HG02884 (cell line): ENCODE measurements around the gene GJD4.
A peak's percentile ranks its signal among the peaks of the same experiment; 100 is the strongest.

Experiments
- ATAC-seq: cut with Tn5 transposase; IDR thresholded peaks from one replicate; pipeline ENCODE4 v1.9.1; 2021; ENCODE audit warnings: mild to moderate bottlenecking, moderate library complexity; ENCODE audit not compliant: unreplicated experiment

GJD4 gene

DNA sequence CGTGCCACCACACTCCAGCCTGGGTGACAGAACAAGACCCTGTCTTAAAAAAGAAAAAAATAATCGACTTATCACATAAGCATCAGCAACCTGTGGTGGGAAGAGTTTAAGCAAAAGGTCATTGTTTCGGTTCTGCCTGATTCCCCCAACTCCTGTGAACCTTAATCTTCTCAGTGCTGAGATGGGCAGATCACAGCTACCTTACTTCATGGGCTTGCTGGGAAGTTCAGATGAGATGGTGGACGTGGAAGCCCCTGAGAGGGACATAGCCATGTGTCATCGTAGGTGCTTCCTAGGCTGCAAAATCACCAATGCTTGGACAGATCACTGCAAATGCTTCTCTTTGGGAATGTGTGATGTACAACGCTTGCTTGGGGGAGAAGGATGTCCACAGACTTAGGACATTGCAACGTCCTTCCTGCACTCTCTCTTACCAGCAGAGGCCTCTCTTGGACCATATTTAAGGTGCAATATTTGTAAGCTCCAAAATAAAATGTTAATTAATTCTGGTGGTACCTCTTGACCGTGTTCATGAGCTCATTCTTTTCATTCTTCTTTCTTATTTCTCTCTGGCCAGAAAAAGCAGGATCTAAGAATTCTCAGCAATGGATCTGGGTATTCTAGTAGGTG lies 8.6 kb downstream of the GJD4 start:
- ATAC-seq: no peak

DNA sequence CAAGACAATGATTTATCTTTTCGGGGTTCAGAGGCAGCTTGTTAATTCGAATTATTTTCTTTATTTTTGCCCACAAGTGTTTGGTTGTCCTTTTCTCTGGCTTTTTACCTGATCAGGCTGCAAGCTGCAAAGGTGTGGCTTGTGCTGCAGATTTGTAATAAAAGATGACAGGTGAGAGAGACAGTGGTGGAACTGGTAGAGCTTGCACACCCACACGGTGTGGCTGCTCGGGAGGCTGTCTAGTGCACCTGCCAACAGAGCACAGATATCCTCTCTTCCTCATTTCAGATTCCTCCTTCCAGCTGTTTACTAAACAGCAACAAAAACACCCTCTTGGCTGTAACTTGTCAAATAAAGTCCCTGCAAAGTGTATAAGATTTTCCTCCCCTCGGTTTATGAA lies 9.2 kb downstream of the GJD4 start:
- no peak for ATAC-seq

DNA sequence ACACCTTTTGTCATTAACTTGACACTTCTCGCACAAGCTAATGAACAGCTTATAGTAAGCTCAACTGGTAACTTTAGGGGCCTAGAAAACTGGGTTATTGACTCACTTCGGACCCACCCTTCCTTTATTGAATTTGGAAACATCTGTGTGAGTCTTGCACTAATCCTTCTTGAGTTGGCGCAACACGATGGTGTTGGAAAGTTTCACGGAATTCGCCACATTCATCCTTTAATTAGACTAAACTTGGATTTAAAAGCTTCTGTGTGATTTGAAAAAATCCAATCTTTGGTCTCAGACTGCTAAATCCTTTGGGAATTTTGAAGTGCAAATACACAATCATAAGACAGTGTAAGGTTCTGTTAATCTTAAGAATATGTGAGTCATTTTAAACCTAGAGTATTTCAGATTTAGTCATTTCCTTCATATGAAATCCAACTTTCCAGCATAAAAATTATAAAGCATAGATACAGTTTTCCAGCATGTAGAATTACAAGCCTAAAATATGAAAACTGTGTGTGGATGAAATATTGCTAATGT lies 21.9 kb downstream of the GJD4 start:
- no peak for ATAC-seq

DNA sequence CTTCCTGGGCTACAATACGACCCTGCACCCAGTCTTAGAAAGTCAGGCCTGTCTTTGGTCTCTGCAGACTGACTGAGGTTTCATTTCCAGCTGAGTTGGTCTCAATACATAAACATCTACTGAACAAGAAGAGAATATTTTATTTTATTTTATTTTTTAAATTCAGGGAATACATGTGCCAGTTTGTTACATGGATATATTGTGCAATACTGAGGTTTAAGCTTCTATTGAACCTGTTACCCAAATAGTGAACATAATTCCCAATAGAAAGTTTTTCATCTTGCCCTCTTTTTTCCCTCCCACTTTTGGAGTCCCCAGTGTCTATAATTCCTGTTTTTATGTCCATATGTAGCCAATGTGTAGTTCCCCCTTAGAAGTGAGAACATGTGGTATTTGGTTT lies 26.3 kb downstream of the GJD4 start:
- ATAC-seq: no peak

DNA sequence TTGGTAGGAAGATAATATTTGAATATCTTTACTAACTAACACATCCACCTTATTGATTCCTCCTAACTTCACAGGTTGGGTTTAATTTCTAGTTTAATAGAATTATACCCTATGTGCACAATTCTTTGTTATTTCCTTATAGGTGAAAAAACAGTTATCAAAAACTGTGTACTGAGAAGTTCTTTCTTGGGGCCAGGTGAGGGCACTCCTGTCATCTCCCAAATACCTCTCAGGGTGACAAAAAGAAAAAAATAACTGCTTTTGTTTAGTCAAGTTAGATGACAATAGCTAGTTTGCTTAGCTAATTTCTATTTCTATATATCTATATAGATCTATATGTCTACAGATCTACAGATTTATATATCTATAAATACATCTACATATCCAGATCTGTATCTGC lies 26.9 kb downstream of the GJD4 start:
- no peak for ATAC-seq

DNA sequence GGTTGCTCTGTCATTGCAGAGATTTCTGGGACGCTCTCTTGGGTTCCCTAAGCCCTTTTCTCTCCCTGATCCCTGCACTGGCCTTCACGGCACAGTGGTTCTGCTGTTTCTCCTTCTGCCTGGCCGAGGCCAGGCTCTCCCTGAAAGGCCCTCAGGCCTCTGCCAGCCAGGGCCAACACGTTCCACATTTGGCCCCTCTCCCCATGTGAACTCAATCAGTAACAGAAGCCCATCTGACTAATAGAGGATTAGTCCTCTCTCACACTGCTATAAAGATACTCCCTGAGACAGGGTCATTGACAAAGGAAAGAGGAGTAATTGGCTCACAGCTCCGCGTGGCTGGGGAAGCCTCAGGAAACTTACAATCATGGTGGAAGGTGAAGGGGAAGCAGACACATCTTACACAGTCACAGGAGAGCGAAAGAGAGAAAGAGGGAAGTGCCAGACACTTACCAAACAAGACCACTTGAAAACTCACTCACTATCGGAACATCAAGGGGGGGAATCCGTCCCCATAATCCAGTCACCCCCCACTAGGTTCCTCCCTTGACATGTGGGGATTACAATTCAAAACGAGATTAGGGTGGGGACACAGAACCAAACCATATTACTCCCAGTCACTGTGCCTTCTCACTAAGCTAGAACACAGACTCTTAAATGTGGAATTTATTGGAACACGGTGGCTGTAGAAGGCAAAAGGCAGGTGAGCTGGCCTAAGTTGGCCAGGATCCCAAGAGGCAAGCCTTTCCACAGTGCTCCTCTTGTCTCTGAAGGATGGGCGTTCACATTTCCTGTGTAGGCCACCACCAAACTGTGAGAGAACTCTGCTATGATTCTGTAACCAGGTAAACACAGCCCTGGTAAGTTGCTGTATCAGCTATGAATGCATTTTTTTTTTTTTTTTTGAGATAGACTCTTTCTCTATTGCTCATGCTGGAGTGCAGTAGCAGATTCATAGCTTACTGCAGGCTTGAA lies 28.2 kb downstream of the GJD4 start:
- ATAC-seq: no peak

DNA sequence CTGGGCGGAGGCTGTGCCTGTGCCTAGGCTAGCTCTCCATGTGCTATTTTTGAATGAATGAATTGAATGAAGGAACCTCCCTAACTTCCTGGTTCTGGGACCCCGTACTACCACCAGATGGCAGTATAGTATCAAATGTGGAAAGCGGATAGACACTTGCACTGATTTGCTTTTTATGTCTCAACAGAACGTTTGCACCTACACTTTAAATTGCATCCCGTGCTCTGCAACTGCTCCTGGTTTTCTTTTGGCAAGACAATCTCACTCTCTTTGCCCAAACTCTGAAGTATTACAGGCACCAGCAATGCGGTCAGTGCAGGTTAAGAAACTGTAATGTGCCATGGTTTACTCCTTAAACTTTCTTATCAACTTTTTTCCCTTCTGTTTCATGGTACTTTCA lies 30.4 kb downstream of the GJD4 start:
- peak; percentile 83 for ATAC-seq

DNA sequence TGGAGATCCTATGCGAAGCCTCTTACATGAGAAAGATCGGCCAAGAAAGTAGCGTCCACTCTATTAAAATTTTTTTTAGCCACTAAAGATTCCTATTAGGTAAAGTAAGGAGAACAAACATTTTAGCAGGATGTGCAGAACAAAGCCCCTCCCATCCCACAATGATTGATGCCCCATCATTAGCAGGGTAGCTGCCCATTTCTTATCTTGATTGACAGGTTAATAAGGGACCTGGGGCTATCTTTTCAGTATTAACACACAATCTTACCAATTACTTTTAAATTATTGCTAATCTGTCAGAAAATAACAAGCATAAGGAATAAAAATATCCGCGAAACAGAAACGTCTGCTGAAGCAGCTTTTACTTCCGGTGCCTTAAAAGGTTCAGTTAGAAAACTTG lies 31.8 kb downstream of the GJD4 start:
- no peak for ATAC-seq

DNA sequence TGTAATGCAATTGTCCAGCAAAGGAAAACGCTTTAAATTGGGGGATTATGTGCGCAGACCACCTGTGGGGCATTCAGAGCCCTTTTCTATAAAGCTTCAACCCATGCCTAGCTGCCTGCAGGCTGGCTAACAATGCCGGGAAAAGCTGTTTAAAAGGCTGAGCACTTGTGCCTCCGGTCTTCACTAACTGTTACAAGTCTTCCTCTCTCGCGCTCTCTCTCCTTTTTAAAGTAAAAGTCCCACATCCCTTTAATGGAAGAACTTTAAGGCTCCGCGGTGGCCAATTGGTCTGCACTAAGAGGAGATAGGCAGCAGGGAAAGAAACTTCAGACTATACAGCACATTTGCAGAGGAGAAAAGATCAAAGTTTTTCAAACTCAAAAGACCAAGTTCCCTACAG lies 32.3 kb downstream of the GJD4 start:
- no peak for ATAC-seq

DNA sequence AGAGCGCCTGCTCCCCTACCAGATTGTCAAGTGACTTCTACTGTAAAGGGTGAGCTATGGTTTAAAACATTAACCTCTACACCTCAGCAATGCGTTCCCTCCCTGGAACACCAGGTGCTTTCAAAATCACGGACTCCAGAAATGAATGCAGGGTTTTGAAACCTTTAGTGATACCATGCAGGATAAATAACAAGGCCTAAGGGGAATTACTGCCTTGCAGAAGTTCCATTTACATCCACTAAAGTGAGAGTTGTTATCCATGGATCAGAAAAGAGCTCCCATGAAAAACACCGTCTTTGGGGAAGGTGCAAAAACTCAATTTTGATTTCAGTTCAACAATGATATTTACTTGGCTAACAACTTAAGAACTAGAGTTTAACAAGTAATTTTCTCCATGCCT lies 33.0 kb downstream of the GJD4 start:
- ATAC-seq: no peak

DNA sequence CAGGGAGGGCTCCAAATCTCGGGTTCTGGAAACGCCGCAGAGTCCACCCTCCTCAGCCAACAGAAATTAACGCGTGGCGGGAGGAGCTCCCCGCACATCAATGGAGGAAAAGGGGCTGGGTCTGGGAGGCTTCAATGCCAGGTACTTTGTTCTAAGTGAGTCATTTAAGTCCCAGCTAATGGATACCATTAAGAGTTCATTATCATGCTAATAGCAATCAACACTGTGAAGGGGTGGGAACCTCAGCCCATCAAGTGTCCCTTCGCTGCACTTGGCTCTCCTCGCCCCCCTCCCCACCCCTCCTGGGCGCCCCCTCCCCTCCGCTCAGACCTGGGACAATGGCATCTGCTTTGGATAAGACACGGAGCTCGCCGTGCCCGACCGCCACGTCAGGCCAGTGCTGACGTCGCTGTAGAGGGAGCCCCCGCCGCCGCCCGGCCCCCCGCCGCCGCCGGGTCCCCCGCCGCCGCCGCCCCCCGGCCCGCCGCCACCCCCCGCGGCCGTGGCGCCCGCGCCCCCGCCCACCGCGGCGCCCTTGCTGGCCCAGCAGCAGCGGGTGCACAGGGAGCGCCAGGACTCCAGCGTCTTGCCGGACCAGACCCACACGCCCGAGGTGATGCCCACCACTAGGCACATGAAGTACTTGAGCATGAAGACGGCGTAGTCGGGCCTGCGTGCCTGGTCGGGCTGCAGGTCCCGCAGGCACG lies 34.0 kb downstream of the GJD4 start:
- no peak for ATAC-seq

DNA sequence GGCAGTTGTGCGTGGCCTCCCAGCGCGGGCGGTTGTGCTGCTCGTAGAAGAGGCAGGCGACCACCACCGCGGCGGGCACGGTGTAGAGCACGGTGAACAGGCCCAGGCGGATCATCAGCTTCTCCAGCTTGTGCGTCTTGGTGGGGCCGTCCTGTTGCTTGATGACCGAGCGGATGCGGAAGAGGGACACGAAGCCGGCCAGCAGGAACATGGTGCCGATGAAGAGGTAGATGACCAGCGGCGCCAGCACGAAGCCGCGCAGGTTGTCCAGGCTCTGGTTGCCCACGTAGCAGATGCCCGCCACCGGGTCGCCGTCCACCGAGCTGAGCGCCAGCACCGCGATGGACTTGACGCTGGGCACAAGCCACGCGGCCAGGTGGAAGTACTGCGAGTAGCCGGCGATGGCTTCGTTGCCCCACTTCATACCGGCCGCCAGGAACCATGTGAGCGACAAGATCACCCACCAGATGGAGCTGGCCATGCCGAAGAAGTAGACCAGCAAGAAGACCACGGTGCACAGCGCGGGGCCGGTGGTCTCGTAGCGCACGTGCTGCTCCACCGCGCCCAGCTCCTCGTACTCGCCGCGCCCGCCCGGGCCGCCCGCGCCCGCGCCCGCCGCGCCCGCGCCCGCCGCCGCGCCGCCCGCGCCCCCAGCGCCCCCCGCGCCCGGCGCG lies 34.7 kb downstream of the GJD4 start:
- ATAC-seq: no peak

DNA sequence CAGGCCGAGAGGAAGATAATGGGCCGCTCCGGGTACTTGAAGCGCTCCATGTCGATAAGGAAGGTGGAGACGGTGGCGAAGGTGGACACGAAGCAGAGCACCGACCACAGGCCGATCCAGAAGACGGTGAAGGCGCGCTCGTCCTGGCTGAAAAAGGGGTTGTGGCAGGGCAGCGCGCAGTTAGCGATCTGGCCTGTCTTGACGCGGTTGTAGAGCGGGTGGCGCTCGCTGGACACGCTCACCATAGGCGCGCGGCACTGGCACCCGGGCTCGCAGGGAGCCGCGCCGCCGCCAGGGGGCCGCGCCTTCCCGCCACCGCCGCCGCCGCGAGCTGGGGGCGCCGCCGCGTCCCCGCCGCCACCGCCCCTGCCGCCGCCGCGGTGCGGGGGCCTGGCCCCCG lies 35.3 kb downstream of the GJD4 start:
- ATAC-seq: peak; percentile 30

DNA sequence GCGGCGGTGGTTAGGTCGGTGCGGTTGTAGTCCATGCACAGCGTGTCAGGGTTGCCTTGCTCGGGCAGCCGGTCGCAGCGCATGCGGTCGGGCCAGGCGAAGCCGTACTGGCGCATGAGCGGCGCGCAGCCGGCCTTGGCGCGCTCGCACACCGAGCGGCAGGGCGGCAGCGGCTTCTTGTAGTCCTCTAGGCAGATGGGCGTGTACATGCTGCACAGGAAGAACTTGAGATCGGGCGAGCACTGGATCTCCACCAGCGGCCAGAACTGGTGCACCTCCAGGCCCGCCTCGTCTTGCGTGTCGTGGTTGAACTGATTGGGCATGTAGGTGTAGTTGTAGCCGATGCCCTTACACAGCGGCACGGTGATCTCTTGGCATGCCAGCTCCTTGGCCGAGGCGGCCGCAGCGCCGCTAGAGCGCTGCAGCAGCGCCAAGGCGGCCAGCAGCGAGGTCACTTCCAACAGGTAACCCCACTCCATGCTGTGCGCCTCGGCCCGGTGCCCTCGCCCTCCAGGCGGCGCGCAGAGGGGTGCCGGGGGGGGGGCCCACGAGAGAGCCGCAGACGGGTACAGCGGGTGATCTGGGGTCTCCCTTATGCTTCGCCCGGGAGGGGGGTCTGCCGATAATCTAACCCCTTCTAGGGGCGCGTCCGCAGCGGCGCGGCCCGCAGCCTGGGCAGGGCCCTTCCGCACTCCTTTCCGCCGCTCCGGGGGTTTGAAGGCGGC lies 36.0 kb downstream of the GJD4 start:
- peak; percentile 26 for ATAC-seq

DNA sequence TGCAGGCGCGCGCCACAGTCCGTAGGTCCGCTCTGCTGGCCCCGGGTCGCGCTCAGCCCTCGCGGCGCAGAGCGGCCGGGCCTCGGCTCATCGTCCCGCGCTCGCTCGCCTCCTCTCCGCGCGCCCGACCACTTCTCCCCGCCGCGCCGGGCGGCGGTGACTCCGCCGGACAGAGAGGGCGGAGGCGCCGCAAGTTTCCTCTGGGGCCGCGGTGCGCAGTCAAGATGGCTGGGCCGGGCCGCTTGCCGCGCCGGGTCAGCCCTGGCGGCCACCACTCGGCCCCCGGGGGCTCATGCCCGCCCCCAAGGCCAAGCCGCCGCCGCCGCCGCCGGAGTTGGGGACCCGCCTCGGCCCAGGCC lies 36.5 kb downstream of the GJD4 start:
- ATAC-seq: peak; percentile 12

DNA sequence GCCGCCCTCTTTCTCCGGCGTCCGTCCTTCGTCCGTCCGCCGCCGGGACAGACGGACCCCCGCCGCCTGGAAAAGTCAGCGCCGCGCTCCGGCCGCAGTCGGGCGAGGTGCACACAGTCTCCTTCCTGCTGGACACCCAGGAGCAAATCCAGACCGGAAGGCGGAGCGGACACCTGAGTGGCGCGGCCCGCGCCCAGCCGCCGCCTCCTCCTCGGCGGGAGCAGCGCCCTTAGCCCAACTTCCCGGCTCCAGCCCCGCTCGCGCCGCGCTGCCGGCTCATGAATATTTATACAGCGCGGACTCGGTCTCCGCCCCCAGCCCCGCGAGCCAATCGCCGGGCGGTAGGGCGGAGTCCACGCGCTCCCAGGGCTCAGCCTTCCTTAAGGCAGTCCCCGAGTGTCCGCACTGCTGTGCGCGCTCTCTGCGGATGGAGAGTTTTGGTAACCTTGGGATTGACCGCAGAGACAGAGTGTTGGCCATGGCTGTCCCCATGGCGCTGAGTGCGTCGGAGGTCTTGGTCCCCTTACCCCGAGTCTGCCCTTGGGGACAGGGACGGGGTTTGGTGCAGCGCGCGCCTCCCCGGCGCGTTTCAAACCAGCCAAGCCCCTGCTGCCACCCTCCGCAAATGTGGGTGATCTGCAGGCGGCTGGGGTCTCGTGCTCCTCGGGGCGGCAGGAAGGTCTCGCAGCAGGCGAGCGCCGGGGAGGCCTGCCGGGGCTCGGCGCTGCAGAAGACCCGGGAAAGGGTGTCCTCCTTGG lies 37.1 kb downstream of the GJD4 start, which contains the start of gene FZD8:
Gene FZD8 (minus strand): TSS at position 262 of the 758 bp plus-strand sequence. CDS start 867 bp downstream, outside the sequence.
- ATAC-seq: peak; percentile 87

DNA sequence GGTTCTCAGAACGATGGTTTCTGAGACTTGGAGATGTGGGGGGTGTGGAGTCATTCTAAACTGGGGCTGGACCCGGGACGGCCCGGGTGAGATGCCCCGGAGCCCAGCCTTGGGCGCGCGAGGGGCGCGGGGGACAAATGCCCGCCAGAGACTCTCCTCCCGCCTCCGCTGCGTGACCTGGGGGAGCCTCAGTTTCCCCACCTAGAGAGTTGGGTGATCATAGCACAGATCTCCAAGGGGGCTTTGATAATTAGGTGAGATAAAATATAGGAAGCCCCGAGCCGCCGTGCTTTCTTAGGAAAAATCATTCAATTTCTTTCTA lies 37.6 kb downstream of the GJD4 start:
- ATAC-seq: no peak

DNA sequence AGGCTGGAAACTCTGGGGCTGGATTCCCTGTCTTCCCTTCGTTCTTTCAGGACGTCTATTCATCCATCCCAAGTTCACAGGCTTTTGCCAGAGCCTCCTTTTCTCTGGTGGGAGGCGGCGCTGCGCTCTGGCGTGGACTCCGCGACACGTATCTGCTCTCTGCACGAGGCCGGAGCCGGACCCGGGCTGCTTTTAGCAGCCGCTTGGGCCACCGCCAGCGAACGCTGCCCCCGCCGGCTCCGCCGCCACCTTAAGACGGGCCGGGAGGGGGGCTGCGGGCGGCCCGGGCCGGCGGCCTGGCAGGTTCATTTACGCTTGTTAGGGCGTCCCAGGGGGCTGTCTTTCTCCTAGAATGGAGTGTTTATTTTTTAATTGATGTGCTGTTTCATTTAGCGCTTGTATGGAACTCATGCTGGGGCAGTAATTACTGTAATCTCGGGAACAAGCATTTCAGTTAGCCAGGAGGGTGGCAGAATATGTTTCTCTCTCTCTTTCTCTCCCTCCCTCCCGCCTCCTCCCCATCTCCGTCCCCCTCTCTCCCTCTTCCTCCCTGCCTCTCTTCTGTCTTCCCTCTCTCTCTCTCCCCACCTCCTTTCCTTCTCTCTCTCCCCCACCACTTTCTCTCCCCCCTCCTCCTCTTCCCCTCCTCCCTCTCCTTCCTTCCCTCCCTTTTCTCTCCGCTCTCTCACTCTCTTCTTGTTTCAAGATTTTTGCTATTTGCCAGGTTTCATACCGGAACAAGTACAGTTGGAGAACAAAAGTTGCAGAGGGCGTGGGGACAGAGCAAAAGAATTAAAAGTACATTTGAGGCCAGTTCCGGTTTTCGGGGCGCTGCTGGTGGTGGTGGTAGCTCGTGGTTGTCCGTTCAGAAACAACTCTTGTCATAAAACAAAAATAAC lies 38.3 kb downstream of the GJD4 start:
- ATAC-seq: no peak
